HL-60/S4 treated with retinoic acid at 250 ng/mL for 4 days and 3 days (cell line): Measurements from ENCODE around the gene SIL1.
"Not testable (repeated sequence)": the region's sequence is repeated elsewhere in the genome, so short reads cannot be mapped to it uniquely, and the experiment has no call there.

Experiments used
- in situ Hi-C: fragments of 300-500 bp; cut with MboI; formaldehyde crosslinking; loops from 2 replicates; pipeline ENCODE4 v1.7.0; 2022; ENCODE audit warnings: low sequenced_read_pairs

Gene SIL1

DNA sequence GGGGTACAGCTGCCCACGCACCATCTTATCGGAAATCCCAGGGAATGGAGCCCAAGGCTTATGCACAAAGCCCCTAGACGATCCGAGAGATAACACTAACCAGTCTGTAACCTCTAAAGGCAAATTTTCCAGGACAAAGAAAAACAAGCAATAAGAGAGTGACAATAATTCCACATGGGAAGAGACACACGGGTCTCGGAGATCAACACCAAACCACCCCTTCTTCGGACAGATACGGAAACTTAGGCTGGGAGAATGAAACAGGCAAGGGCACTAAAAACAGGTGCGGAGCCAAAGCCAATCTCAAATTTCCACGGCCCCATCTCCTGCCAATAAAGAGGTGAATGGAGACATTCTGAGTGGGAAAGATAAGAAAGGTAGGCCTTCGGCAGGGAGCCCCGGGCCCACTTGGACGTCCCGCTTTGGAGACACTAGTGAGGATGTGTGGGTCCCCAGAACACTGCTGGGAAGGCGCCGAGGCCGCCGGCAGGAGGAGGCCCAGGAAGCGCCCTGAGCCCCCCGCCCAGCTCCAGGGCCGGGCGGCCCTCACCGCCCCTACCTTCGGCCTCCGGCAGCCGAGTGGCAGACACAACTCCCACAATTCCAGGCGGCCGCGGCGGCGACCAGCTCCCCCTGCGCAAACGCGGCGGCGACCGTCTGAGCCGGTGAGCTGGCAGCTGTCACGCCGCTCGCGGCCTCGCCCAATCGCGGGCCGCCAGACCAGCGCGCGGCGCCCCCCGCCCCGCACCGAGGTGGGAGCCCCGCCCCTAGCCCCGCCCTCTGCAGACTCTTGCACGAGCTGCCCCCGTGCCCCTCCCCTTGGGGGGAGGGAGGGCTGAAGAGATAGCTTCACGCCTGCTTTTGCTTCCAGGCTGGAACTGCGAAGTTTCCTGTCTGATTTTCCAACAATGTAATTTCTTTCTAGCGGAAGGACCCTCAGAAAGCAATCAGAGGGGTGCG, at the start of gene SIL1:
SIL1 (minus strand) TSS at position 659 of the 960 bp plus-strand sequence. CDS start 70,525 bp downstream, outside the sequence.
- in situ Hi-C loops: no loop called here

DNA sequence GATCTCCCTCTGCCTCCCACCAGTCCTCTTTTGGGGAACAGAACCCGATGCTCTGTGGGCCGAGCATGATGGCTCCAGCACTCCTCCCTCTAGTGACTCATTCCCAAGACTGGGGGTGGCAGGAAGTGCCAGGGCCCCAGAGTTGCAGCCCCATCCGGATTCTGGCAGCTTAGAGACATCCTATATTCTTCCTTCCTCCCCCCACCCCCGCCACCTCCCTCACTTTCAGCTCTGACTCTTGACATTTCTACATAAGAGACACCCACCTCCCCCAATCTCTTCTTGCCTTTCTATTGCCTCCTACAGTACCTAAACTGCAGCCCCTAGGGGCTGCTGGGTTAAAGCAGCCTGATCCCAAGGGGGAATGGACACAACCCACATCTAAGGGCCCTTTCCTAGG, 48.2 kb upstream of the SIL1 start:
- in situ Hi-C loops: no loop called here

DNA sequence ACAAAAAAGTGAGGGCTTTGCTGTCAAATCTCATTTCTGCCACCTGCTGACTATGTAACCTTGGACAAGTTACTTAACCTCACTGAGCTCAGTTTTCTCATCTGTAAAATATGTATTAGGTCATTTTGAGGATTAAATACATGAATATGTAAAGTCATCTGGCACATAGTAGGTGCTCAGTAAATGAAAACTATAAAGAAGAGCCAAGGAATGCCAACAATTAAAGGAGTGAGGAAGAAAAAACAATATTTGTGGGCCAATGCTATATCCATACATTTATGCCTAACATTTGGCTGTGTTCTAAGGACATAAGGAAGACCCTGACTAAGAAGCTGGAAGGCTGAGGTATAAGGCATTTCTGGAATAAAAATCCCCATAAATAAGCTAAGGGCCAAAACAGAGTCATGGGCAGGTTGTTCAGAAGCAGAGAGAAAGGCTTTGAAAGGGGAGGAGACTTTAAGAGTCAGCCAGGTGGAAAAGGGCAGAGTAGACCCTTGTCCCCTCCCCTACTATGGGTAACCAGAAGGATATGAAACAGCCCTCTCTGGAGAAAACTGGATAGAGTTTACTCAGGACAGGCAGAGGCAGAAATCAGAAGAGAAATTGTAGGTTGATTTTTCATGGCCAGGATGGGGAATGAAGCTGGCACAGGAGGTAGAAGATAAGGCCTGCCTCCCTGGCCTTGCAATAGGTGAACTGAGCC, 47.6 kb upstream of the SIL1 start:
- in situ Hi-C loops: no loop called here

DNA sequence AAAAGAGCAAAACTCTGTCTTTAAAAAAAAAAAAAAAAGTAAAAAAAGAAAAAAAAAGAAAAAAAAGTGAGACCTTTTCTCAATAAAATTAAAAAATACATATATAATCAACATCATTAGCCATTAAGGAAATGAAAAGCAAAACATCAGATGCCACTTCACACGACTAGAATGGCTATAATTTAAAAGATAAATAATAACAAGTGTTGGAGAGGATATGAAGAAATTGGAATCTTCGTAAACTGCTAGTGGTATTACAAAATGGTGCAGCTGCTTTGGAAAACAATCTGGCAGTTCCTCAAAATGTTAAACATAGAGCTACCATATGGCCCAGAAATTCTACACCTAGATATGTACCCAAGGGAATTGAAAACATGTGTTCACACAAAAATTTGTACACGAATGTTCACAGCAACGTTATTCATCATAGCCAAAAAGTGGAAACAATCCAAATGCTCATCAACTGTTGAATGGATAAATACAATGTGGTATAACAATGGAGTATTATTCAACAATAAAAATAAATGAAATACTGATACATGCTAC, 45.3 kb upstream of the SIL1 start:
- in situ Hi-C loops: no loop called here

DNA sequence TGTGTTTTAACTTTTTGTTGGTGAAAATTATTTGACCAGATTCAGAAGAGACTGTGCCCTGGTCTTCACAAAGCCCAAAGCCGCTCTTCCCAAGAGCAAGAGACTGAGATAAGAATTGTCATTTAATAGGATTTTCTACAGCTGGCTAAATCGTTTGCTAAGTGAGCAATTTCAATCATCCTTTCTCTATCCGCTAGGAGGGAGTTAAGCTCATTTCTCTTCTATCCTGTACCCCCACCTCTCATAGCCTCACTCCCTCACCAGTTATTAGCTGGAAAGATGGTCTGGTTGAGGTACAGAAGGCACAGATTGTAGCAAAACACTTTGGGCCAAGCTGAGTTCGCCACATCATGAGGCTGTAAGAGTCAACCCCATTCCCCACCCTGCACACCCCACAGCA, 43.0 kb upstream of the SIL1 start:
- in situ Hi-C loops: no loop called here

DNA sequence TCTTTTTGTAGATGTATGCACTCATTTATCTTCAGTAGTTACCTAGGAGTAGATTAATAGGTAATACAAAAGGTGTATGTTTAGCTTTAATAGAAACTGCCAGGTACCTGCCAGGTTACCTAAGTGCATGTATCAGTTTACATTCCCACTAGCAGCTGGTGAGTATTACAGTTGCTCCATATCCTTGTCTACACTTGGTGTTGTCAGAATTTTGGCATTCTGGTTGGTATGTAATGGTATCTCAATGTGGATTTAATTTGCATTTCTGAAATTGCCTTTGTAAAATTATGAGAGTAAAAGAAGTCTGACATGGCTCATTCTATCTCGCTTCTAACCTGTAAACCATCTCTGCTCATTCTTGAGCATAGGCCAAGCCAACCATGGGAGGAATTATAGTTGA, 38.3 kb upstream of the SIL1 start:
- in situ Hi-C loops: no loop called here

DNA sequence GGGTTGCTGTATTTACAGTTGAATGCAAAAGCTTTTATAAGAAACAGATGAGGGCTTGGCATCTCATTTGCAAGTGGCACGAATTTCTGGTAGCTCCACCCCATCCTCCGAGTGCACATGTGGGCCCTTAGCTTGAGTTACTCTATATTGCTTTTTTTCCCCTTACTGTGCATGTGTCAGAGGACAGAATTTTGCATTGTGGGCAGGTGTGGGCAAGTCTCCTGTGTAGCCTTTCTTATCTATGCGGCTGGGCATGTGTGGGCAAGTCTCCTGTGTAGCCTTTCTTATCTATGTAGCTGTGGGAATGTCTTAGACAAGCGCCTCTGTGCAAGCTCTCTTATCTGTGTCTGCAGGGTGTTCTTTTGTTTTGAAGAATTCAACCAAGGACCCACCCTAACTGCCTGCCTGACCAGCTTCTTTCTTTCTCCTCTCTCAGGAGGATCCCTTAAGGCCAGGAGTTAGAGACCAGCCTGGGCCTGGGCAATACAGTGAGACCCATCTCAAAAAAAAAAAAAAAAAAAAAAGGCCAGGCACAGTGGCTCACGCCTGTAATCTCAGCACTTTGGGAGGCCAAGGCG, 34.1 kb upstream of the SIL1 start:
- in situ Hi-C loops: no loop called here

DNA sequence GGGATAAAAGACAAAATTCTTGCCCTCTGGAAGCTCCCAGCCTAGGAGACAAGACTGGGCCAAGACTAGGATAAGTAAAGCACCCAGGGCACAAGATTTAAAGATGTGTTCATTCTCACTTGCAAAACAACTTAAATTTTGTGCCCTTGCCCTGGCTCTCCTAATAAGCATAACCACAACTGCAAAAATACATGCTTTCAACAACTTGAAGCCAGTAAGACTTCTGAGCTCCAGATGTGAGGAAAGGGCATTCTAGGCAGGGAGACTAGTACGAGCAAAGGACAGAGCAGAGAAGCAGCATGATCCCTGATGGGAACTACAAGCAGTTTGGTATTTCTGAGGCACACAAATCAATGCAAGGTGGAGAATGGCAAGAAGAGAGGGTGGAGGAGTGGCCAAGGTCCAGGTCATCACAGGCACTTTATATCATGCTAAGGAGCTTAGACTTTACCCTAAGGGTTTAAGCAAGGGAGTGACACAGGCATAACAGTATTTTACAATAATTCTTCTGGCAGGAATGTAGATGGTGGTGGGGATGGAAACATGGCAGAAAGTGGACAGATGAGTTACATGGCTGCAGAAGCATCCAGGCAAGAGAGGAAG, 30.1 kb upstream of the SIL1 start:
- in situ Hi-C loops: no loop called here

DNA sequence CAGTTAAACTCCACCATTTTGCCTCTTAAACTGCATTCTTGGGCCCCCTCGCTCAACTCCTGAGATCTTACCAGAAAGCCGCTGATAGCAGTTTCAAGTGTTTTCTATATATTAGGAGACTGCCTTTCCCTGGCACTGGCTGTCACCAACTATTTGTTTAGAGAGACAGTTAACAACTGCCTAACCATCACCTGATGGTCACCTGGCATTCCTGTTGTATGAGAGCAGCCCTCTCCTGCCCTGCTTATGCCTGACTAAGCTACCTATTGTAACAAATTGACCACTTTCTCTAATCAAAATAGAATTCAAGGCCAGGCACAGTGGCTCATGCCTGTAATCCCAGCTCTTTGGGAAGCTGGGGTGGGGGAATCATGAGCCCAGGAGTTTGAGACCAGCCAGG, 28.0 kb upstream of the SIL1 start:
- in situ Hi-C loops: no loop called here

DNA sequence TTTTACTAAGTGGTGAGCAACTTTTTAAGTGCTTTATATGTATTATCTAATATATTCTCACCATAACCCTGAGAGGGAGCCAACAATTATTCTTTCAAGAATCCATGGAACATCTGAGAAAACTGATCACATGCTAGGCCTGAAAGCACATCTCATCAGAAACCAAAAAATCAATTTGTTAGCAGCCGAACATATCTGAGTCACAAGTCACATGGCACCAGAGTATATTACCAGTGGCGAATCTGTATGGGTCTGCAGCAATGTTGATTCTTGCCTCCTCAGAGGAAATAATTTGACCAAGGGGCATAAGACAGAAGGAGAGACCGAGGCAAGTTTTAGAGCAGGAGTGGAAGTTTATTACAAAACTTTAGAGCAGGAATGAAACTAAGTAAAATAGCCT, 25.3 kb upstream of the SIL1 start:
- in situ Hi-C loops: no loop called here

DNA sequence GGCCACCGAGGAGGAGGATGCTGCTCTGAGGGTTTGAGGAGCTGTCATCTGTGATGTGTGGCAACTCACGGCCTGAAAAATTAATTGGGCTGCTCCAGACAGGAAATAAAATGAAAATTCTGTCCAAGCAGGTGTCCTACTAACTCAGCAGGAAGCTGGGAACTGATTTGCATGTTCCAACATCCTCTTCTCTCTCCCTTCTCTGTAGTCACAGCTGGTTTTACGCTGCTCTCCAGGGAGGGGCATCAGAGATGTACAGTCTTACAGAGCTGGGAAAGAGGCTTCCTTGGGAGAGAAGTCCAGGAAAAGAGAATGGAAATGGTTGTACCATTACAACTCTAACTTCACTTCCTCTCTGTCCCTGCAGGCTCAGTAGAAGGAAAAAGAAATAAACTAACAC, 24.2 kb upstream of the SIL1 start:
- in situ Hi-C loops: no loop called here

DNA sequence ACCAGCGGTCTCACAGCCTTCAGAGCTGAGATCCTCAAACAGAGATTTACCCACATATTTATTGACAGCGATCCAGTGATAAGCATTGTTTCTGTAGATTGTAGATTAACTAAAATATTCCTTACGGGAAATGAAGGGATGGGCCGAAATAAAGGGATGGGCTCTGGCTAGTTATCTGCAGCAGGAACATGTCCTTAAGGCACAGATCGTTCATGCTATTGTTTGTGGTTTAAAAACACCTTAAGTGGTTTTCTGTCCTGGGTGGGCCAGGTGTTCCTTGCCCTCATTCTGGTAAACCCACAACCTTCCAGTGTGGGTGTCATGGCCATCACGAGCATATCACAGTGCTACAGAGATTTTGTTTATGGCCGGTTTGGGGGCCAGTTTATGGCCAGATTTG, 19.9 kb upstream of the SIL1 start:
- in situ Hi-C loops: not testable (repeated sequence)

DNA sequence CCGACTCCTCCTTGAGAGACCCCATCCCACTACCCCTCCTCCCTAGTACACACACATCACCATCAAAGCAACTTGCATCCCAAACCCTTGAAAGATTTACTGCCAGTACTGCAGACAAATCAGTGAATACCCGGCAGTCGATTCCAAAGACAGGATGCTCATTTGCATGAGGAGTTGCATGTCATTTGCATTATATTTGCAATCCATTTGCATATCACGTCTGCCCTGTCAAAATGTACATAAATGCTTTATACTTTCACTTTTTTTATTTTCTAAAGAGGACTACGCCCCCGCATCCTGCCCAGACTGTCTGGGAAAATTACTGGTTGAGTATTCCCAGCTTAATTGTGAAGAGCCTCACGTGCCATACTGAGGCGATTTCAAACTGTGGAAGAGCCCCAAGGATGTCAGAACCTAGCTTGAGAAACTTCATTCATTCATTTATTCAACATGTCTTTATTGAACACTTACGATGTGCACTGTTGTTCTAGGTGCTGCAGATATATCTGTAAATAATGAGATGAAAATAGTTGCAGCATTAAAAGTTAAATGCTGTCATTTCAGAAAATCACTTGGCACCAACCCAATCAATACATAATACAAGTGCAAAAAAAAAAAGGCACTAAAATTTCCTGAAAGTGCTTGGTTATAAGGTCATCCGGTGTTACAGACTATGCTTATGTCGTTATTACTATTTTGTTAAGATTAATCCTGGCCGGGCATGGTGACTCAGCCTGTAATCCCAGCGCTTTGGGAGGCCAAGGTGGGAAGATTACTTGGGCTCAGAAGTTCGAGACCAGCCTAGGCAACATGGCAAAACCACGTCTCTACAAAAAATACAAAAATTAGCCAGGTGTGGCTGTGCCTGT, 17.2 kb upstream of the SIL1 start:
- in situ Hi-C loops: no loop called here

DNA sequence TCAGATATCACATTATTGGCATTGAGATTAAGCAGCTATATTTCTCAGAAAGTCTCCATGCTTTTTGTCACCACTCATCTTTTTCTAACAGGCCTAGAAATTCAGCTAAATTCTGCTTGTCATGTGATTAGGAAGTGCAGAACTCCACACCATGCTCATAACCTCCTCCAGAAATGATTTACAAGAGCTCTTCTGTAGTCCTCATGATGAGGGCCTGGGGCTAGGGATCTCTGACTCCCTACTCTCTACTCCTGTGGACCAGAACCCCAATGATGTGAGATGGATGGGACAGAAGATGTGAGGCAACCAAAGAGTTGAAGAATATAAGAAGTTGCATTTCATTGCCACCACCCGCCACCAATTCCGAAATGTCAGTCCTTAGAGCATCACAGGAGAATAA, 16.5 kb upstream of the SIL1 start:
- in situ Hi-C loops: no loop called here

DNA sequence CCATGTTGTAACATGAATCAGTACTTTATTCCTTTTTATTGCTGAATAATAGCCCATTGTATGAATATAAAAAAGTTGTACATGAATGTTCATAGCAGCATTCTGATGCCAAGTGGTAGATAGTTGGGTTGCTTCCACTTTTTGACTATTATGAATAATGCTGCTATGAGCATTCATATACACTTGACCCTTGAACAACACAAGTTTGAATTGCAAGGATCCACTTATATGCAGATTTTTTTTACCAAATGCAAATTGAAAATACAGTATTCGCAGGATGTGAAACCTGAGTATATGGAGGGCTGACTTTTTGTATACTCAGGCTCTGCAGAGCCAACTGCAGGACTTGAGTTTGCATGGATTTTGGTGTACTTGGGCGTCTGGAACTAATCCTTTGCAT, 14.7 kb upstream of the SIL1 start:
- in situ Hi-C loops: no loop called here

DNA sequence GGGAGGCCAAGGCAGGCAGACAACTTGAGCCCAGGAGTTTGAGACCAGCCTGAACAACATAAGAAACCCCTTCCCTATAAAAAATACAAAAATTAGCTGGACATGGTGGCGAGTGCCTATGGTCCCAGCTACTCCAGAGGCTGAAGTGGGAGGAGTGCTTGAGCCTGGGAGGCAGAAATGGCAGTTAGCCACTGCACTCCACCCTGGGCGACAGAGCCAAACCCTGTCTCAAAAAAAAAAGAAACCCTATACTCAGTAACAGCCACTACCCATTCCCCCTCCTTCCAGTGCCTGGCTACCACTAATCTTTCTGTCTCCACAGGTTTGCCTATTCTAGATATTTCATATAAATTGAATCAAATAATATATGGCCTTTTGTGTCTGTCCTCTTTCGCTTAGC, 14.3 kb upstream of the SIL1 start:
- in situ Hi-C loops: no loop called here

DNA sequence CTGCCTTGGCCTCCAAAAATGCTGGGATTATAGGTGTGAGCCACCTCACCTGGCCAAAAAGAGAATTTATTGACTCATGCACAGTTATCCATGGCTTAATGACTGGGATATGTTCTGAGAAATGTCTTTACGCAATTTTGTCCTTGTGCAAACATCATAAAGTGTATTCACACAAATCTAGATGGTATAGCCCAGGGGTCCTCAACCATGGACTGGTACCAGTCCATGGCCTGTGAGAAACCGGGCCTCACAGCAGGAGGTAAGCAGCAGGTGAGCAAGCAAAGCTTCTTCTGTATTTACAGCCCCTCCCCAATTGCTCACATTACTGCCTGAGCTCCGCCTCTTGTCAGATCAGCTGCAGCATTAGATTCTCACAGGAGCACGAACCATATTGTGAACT, 12.4 kb upstream of the SIL1 start:
- in situ Hi-C loops: no loop called here

DNA sequence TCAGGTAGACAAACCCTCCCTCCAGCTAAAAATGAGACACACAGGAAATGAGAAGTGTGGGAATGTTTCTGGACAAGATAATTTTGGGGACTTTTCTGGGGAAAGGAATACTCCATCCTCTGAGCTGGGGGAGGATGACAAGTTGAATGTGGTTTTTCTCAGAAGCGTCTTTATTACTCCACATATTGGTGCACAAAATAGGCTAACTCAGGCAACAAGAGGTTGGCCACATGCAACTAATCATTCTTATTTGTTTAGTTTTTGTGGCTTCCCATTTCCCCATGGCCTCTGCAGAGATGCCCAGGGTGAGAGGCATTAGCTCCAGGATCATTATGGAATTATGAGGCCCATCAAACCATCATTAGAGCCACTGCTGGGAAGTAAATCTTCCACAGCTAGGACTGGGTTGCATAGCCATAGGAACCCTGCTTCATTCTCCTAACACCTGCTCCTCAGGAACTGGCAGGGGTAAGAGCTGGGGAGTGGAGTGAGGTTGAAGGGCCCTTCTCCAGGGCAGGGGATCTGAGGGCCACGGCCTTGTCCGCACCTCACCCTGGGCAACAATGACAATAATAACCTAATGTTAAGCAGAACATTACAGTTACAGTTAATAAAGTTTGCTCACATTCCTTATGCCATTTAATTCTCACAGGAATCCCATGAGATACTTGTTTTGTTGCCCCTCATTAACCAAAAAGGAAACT, 9.3 kb upstream of the SIL1 start:
- in situ Hi-C loops: no loop called here

DNA sequence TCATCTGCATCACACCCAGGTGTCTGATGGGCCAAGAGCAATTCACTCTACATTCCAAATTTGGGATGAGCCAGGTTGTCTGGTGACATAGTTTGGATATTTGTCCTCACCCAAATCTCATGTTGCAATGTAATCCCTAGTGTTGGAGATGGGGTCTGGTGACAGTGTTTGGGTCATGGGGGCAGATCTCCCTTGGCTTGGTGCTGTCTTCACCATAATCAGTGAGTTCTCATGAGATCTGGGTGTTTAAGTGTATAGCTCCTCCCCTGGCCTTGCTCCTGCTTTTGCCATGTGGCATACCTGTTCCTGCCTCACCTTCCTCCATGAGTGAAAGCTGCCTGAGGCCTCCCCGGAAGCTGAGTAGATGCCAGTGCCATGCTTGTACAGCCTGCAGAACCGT, 7.4 kb upstream of the SIL1 start:
- in situ Hi-C loops: no loop called here

DNA sequence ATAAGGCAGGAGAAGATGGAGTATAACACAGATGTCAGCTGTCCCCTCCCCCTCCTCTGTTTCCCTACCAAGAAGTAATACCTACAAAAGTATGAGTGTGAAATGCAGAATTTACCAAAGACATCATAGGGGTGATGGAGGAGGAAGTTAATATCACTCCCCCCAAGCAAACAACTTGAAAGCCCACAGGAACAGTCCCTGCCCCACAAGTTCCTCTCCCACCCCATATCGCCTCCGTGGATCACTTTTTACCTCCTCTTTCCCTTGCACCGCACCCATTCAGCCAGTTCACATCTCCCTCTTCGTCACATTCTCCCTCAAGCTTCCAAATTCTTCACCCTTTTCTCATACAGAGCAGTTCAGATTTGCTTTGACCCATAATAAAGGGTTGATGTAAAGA, 7.0 kb upstream of the SIL1 start:
- in situ Hi-C loops: no loop called here
